22Rv1 (cell line): Measurements from ENCODE around the gene DNAH2.

Experiments
- H3K27ac ChIP-seq: fragments of 450-650 bp; 2 replicates; pipeline ENCODE4 v1.5.1; 2017
- CTCF ChIP-seq: fragments of 450-650 bp; IDR thresholded peaks from 2 replicates; pipeline ENCODE4 v1.5.1; 2017; ENCODE audit warnings: mild to moderate bottlenecking
- ZFX ChIP-seq: fragments of 450-650 bp; IDR thresholded peaks from 2 replicates; pipeline ENCODE4 v1.6.1; 2017; ENCODE audit warnings: antibody characterized with exemption, borderline replicate concordance

DNAH2 gene

GRCh38 chr17:7855660-7856010, 138.1 kb downstream of the DNAH2 start:
- H3K27ac ChIP-seq: peak overlapping the region; percentile 98
- TF ChIP-seq ZFX: no peak
- TF ChIP-seq CTCF: no peak

- H3K27ac ChIP-seq: peak overlapping the region; percentile 98
- TF ChIP-seq CTCF (no peak), ZFX (no peak)
Observed at GRCh38 chr17:7856011-7856810, 138.7 kb downstream of the DNAH2 start.

- peak within 1 kb of the TSS; percentile 98 for H3K27ac ChIP-seq
- TF ChIP-seq ZFX: no peak
- peak; percentile 55 for TF ChIP-seq CTCF
Observed at GRCh38 chr17:7856811-7857712, 139.5 kb downstream of the DNAH2 start, which contains the start of gene NAA38. Gene NAA38, minus strand, starts transcription at chr17:7857559. Its CDS starts 96 bp downstream, at chr17:7857463.

DNA sequence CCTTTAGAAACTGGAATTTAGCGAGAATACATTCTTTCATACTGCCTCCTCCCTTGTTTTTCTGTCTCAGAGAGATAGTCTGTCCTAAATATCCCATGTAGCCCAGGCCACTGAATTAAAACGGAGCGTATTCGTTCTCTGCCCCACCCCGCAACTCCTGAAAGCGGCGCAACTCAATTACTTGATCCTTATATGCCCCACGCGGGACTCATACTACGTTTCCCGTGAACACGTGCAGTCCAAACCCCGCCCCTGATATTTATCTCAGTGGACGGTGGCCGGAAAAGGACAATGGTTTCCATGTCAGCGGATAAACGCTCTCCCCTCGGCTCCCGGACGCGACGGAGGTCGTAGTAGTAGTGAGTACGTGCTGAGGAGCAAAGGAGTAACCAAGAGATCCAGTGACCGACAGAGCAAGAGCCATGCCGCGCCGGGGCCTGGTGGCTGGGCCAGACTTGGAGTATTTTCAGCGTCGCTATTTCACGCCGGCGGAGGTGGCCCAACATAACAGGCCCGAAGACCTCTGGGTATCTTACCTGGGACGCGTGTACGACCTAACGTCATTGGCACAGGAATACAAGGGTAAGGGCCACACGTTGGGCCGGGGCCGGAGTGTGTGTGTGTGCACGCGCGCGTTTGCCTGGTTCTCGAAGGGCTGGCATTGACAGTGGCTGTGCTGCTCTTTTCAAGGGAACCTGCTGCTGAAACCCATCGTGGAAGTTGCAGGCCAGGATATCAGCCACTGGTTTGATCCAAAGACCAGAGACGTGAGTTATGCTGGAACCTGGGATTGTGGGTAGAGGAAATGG, 140.4 kb downstream of the DNAH2 start, which contains the start of gene CYB5D1:
CYB5D1 (plus strand) TSS at position 291 of the 809 bp plus-strand sequence; CDS start at position 423, 132 bp downstream.
- TF ChIP-seq ZFX (no peak), CTCF (no peak; the same call in 1 of the 2 replicates)
- peak within 1 kb of the TSS; percentile 98 for H3K27ac ChIP-seq

GRCh38 chr17:7858522-7858810, 140.9 kb downstream of the DNAH2 start:
- H3K27ac ChIP-seq: peak overlapping the region; percentile 98

DNA sequence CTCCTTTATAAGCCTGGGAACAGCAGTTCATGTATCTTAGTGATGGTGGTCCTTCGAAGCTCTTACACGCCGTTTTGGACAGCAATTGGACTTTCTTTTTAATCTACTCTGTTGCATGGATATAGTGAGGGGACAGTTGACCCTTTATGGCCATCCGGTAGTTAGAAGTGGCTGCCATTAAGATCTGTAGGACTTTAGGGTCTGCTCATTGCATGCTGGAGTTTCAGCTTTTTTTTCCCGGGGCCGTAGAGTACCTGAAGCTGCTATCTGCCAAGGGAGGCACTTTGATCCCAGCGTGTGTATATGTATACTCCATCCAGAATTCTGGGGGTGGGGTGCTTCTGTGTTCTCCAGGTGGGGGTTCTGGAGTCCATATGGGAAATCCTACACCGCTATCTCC, 141.5 kb downstream of the DNAH2 start:
- TF ChIP-seq CTCF (no peak), ZFX (no peak)
- peak overlapping the region; percentile 98 for H3K27ac ChIP-seq

More at GRCh38 chr17:7858522-7858810, 140.9 kb downstream of the DNAH2 start:
- no peak for TF ChIP-seq ZFX
- TF ChIP-seq CTCF: no peak; the same call in none of the 2 replicates
